RWPE2 (cell line): ENCODE results near the gene TMEM131.

Source experiments
- ATAC-seq: fragments of 200-7000 bp; cut with Tn5 transposase; 3 replicates; pipeline ENCODE4 v1.9.1; 2021; ENCODE audit warnings: low read depth
- DNase-seq: peaks from one replicate; pipeline ENCODE4 v3.0.0-alpha.2; 2020; ENCODE audit warnings: low spot score
- H3K27ac ChIP-seq: fragments of 450-650 bp; 2 replicates; pipeline ENCODE4 v1.5.1; 2017; ENCODE audit warnings: mild to moderate bottlenecking; ENCODE audit not compliant: poor library complexity, severe bottlenecking
- H3K27me3 ChIP-seq: fragments of 250-450 bp; sonication (Bioruptor Pico); 2 replicates; pipeline ENCODE4 v1.5.1; 2021; ENCODE audit warnings: mild to moderate bottlenecking, moderate library complexity; ENCODE audit not compliant: insufficient read depth, poor library complexity, severe bottlenecking
- H3K36me3 ChIP-seq: fragments of 250-450 bp; sonication (Bioruptor Pico); 2 replicates; pipeline ENCODE4 v1.5.1; 2020; ENCODE audit warnings: low read depth, mild to moderate bottlenecking, moderate library complexity
- H3K4me1 ChIP-seq: fragments of 250-450 bp; sonication (Bioruptor Pico); 2 replicates; pipeline ENCODE4 v1.5.1; 2021; ENCODE audit warnings: mild to moderate bottlenecking, moderate library complexity; ENCODE audit not compliant: insufficient read depth, poor library complexity, severe bottlenecking
- H3K4me3 ChIP-seq: fragments of 250-450 bp; sonication (Bioruptor Pico); 2 replicates; pipeline ENCODE4 v1.5.1; 2021; ENCODE audit warnings: mild to moderate bottlenecking, moderate library complexity; ENCODE audit not compliant: severe bottlenecking
- H3K9me3 ChIP-seq: fragments of 250-450 bp; sonication (Bioruptor Pico); 2 replicates; pipeline ENCODE4 v1.5.1; 2021; ENCODE audit warnings: mild to moderate bottlenecking, moderate library complexity; ENCODE audit not compliant: severe bottlenecking
- CTCF ChIP-seq: fragments of 450-650 bp; IDR thresholded peaks from one replicate; pipeline ENCODE4 v1.5.1; 2017; ENCODE audit warnings: mild to moderate bottlenecking, moderate library complexity; ENCODE audit not compliant: poor library complexity, severe bottlenecking

Gene TMEM131

GRCh38 chr2:97754690-97755346 lies 240.9 kb downstream of the TMEM131 start:
- Histone ChIP-seq H3K9me3 (no peaks in the 10 kb centered on the region), H3K27ac (no peak overlapping the region), H3K4me1 (peaks cover 20% of the 10 kb centered on the region), H3K36me3 (peaks cover 23% of the 10 kb centered on the region), H3K27me3 (no peaks in the 10 kb centered on the region), H3K4me3 (no peak overlapping the region)
- no peak for DNase-seq
- TF ChIP-seq CTCF, result no peak
- ATAC-seq, result no peak

GRCh38 chr2:97752342-97753334 lies 243.1 kb downstream of the TMEM131 start:
- H3K4me1 ChIP-seq, result peaks cover 20% of the 10 kb centered on the region
- no peak overlapping the region for H3K4me3 ChIP-seq
- no peak for TF ChIP-seq CTCF
- H3K27ac ChIP-seq, result peak overlapping the region; percentile 34
- peaks cover 15% of the 10 kb centered on the region; the same call in 1 of the 2 replicates for H3K36me3 ChIP-seq
- DNase-seq, result no peak
- ATAC-seq, result peak; percentile 80
- H3K9me3 ChIP-seq, result no peaks in the 10 kb centered on the region
- H3K27me3 ChIP-seq, result no peaks in the 10 kb centered on the region

- peak; percentile 8 for DNase-seq
- Histone ChIP-seq H3K27me3 (no peaks in the 10 kb centered on the region), H3K4me1 (peaks cover 20% of the 10 kb centered on the region), H3K27ac (no peak overlapping the region), H3K9me3 (no peaks in the 10 kb centered on the region), H3K4me3 (no peak overlapping the region), H3K36me3 (peaks cover 8% of the 10 kb centered on the region; the same call in 1 of the 2 replicates)
- ATAC-seq, result peak; percentile 44; the same call in 2 of the 3 replicates
- TF ChIP-seq CTCF, result no peak
Measured at GRCh38 chr2:97751752-97752151, 244.0 kb downstream of the TMEM131 start.

GRCh38 chr2:97750017-97750416 lies 245.7 kb downstream of the TMEM131 start:
- peak; percentile 25 for DNase-seq
- H3K27me3 ChIP-seq, result no peaks in the 10 kb centered on the region
- peaks cover 20% of the 10 kb centered on the region for H3K4me1 ChIP-seq
- no peak for TF ChIP-seq CTCF
- no peaks in the 10 kb centered on the region for H3K36me3 ChIP-seq
- H3K9me3 ChIP-seq, result no peaks in the 10 kb centered on the region
- no peak for ATAC-seq
- no peak overlapping the region for H3K27ac ChIP-seq
- no peak overlapping the region for H3K4me3 ChIP-seq
